Fibroblast of villous mesenchyme (primary cell): Measurements from ENCODE around the gene MED15. TPM values are rescaled to one million over a fixed set of nuclear protein-coding genes. Genes with fewer than 3 reads are reported as not detected.
"Not testable (repeated sequence)": the region's sequence is repeated elsewhere in the genome, so short reads cannot be mapped to it uniquely, and the experiment has no call there.

ENCODE experiments used
- DNase-seq: peaks from one replicate; pipeline ENCODE4 v3.0.0-alpha.2; 2010; ENCODE audit warnings: low read depth
- H3K4me3 ChIP-seq: 2 replicates; pipeline ENCODE4 v1.5.1; 2011; ENCODE audit warnings: low read depth, mild to moderate bottlenecking, low read length
- CTCF ChIP-seq: IDR thresholded peaks from 2 replicates; pipeline ENCODE4 v1.5.1; 2012; ENCODE audit warnings: low read depth, mild to moderate bottlenecking, low read length; ENCODE audit not compliant: insufficient read depth
- total RNA-seq: library from RNA; depleted of rRNA; stranded (reverse); fragments of >200 nt; gene quantifications from 2 replicates; pipeline ENCODE4 v1.2.3, GENCODE V29; 2012

The MED15 gene
- total RNA-seq, 1 donor = 51.0 TPM

GRCh38 chr22:20533879-20534265 lies 26.5 kb downstream of the MED15 start:
- DNase-seq = no peak
- no peak overlapping the region for H3K4me3 ChIP-seq
- TF ChIP-seq CTCF = no peak

GRCh38 chr22:20536590-20537324 lies 29.3 kb downstream of the MED15 start:
- no peak for DNase-seq
- TF ChIP-seq CTCF = no peak
- no peak overlapping the region for H3K4me3 ChIP-seq

DNA sequence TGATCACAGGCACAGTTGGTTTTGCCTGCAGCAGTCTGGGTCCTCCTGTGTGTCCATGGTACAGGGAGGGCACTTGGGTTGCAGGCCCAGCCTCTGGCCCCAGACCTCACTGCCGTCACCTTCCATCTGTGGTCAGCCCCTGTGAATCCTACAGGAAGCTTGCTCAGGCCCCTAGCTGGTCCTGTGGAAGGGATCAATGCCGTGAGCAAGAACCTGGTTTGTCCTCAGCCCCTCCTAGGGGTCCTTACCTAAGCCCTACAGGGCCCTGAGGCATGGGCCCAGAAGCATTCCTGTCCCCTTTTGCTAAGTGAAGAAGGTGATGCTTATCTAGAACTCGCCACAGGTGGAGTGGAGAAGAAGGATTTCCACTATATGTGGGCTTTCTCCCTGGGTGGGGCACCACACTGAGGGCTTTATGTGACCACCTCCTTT lies 29.9 kb downstream of the MED15 start:
- no peak overlapping the region for H3K4me3 ChIP-seq
- no peak for DNase-seq
- TF ChIP-seq CTCF = no peak

GRCh38 chr22:20537983-20538382 lies 30.6 kb downstream of the MED15 start:
- no peak for TF ChIP-seq CTCF
- no peak for DNase-seq
- H3K4me3 ChIP-seq = no peak overlapping the region

- DNase-seq, H3K4me3 ChIP-seq: not testable (repeated sequence)
Measured at GRCh38 chr22:20538875-20539274, 31.5 kb downstream of the MED15 start.

- no peak for TF ChIP-seq CTCF
- no peak overlapping the region for H3K4me3 ChIP-seq
- no peak for DNase-seq
Measured at GRCh38 chr22:20542055-20542454, 34.6 kb downstream of the MED15 start.

GRCh38 chr22:20542736-20543135 lies 35.3 kb downstream of the MED15 start:
- no peak for DNase-seq
- no peak overlapping the region for H3K4me3 ChIP-seq
- no peak for TF ChIP-seq CTCF

DNA sequence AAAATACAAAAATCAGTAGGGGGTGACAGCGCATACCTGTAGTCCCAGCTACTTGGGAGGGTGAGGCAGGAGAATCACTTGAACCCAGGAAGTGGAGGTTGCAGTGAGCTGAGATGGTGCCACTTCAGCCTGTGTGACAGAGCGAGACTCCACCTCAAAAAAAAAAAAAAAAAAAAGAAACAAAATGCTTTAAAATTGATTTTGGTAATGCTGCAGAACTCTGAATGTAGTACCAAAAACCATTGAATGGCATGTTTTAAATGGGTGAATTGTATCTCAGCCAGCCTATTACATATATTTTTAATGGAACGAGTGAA lies 37.9 kb downstream of the MED15 start:
- not testable (repeated sequence) for DNase-seq, H3K4me3 ChIP-seq
